HUES48 (cell line): ENCODE data around the gene RAD51B.
"Not testable (repeated sequence)": the region's sequence is repeated elsewhere in the genome, so short reads cannot be mapped to it uniquely, and the experiment has no call there.

Source experiments
- H3K27ac ChIP-seq: one replicate; pipeline ENCODE4 v1.7.0; 2013; ENCODE audit warnings: low read depth, low read length, inconsistent platforms
- H3K27me3 ChIP-seq: 2 replicates; pipeline ENCODE4 v1.6.1; 2013; ENCODE audit warnings: mild to moderate bottlenecking, low read length; ENCODE audit not compliant: control insufficient read depth, insufficient read depth
- H3K36me3 ChIP-seq: 2 replicates; pipeline ENCODE4 v1.6.1; 2013; ENCODE audit warnings: low read length; ENCODE audit not compliant: control insufficient read depth, insufficient read depth
- H3K4me1 ChIP-seq: 2 replicates; pipeline ENCODE4 v1.6.1; 2013; ENCODE audit warnings: mild to moderate bottlenecking, low read length; ENCODE audit not compliant: control insufficient read depth, insufficient read depth
- H3K4me3 ChIP-seq: 2 replicates; pipeline ENCODE4 v1.5.1; 2013; ENCODE audit warnings: mild to moderate bottlenecking, low read depth, low read length
- H3K9ac ChIP-seq: 2 replicates; pipeline ENCODE4 v1.6.1; 2013; ENCODE audit warnings: mild to moderate bottlenecking, low read depth, low read length, moderate library complexity
- H3K9me3 ChIP-seq: 2 replicates; pipeline ENCODE4 v1.6.1; 2013; ENCODE audit warnings: low read length; ENCODE audit not compliant: control insufficient read depth, insufficient read depth

RAD51B gene

GRCh38 chr14:68104518-68104917 is 284.9 kb downstream of the RAD51B start:
- peaks cover 21% of the 10 kb centered on the region; the same call in 1 of the 2 replicates for H3K9me3 ChIP-seq
- no peak overlapping the region for H3K27ac ChIP-seq
- peaks cover 26% of the 10 kb centered on the region for H3K4me1 ChIP-seq
- no peak overlapping the region for H3K4me3 ChIP-seq
- no peak overlapping the region for H3K9ac ChIP-seq
- H3K27me3 ChIP-seq, result no peaks in the 10 kb centered on the region
- H3K36me3 ChIP-seq, result no peaks in the 10 kb centered on the region

- no peaks in the 10 kb centered on the region for H3K27me3 ChIP-seq
- H3K4me3 ChIP-seq, result no peak overlapping the region
- peaks cover 26% of the 10 kb centered on the region for H3K4me1 ChIP-seq
- H3K9me3 ChIP-seq, result peaks cover 15% of the 10 kb centered on the region; the same call in 1 of the 2 replicates
- H3K27ac ChIP-seq, result no peak overlapping the region
- no peaks in the 10 kb centered on the region for H3K36me3 ChIP-seq
- no peak overlapping the region for H3K9ac ChIP-seq
Observed at GRCh38 chr14:68105816-68106215, 286.2 kb downstream of the RAD51B start.

- Histone ChIP-seq H3K27ac (no peak overlapping the region), H3K27me3 (no peaks in the 10 kb centered on the region), H3K9ac (no peak overlapping the region), H3K36me3 (no peaks in the 10 kb centered on the region), H3K4me1 (peaks cover 26% of the 10 kb centered on the region), H3K9me3 (peaks cover 9% of the 10 kb centered on the region; the same call in 1 of the 2 replicates), H3K4me3 (no peak overlapping the region)
Observed at GRCh38 chr14:68106456-68106855, 286.9 kb downstream of the RAD51B start.

- Histone ChIP-seq H3K9me3 (peaks cover 5% of the 10 kb centered on the region; the same call in 1 of the 2 replicates), H3K9ac (no peak overlapping the region), H3K4me1 (peaks cover 26% of the 10 kb centered on the region), H3K36me3 (no peaks in the 10 kb centered on the region), H3K4me3 (no peak overlapping the region), H3K27me3 (no peaks in the 10 kb centered on the region), H3K27ac (no peak overlapping the region)
Observed at GRCh38 chr14:68106905-68107304, 287.3 kb downstream of the RAD51B start.

- Histone ChIP-seq H3K27ac (no peak overlapping the region), H3K36me3 (no peaks in the 10 kb centered on the region), H3K27me3 (no peaks in the 10 kb centered on the region)
Observed at GRCh38 chr14:68109132-68109900, 289.7 kb downstream of the RAD51B start.

GRCh38 chr14:68111097-68111852 is 291.7 kb downstream of the RAD51B start:
- Histone ChIP-seq H3K4me1 (peaks cover 24% of the 10 kb centered on the region), H3K27me3 (no peaks in the 10 kb centered on the region), H3K4me3 (no peak overlapping the region), H3K9ac (no peak overlapping the region), H3K9me3 (no peaks in the 10 kb centered on the region), H3K27ac (no peak overlapping the region), H3K36me3 (no peaks in the 10 kb centered on the region)

More at GRCh38 chr14:68109132-68109900, 289.7 kb downstream of the RAD51B start:
- no peak overlapping the region for H3K4me3 ChIP-seq
- H3K9me3 ChIP-seq, result no peaks in the 10 kb centered on the region
- H3K9ac ChIP-seq, result no peak overlapping the region
- peaks cover 38% of the 10 kb centered on the region for H3K4me1 ChIP-seq

GRCh38 chr14:68111853-68112270 is 292.3 kb downstream of the RAD51B start:
- H3K9me3 ChIP-seq, result no peaks in the 10 kb centered on the region
- H3K27me3 ChIP-seq, result no peaks in the 10 kb centered on the region
- peaks cover 18% of the 10 kb centered on the region for H3K4me1 ChIP-seq
- H3K27ac ChIP-seq, result no peak overlapping the region
- H3K9ac ChIP-seq, result no peak overlapping the region
- no peak overlapping the region for H3K4me3 ChIP-seq
- H3K36me3 ChIP-seq, result no peaks in the 10 kb centered on the region

DNA sequence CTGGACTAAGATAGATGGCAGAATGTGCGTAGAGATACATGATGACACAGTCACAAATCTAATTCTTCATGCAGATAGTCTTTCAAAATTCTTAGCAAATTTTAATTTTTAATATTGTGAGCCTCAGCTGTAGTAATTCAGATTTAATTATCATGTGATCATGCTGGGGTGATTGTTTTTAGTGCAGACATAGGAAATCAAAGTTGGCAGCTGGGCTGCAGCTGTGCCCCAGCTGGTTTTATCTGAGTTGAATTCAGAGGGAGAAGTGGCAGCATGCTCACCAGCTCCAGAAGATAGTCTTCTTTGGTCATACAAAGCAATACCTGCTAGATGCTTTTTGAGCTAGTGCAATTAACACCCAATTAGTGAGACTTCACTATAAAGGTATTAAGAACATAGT is 292.9 kb downstream of the RAD51B start:
- Histone ChIP-seq H3K36me3 (no peaks in the 10 kb centered on the region), H3K4me3 (no peak overlapping the region), H3K27ac (no peak overlapping the region), H3K27me3 (no peaks in the 10 kb centered on the region), H3K9ac (no peak overlapping the region), H3K9me3 (no peaks in the 10 kb centered on the region), H3K4me1 (peaks cover 18% of the 10 kb centered on the region)

- no peak overlapping the region for H3K27ac ChIP-seq
- H3K36me3 ChIP-seq, result no peaks in the 10 kb centered on the region
- peaks cover 18% of the 10 kb centered on the region for H3K4me1 ChIP-seq
- no peaks in the 10 kb centered on the region for H3K9me3 ChIP-seq
- no peak overlapping the region for H3K9ac ChIP-seq
- H3K4me3 ChIP-seq, result no peak overlapping the region
- H3K27me3 ChIP-seq, result no peaks in the 10 kb centered on the region
Observed at GRCh38 chr14:68113343-68113930, 293.9 kb downstream of the RAD51B start.

DNA sequence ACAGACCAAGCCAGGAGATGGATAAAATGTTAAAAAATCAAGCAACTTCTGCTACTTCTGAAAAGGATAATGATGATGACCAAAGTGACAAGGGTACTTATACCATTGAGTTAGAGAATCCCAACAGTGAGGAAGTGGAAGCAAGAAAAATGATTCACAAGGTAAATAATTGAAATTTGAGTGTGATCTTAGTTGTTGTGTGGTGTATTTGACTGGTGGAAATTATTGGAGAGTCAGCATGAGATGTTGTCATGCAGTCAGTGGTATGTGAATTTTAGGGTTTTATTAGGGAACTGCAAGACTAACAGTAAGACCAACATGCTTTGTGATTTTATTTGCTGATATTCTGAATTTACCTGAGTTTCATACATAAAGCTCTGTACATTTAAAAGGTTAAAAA is 296.4 kb downstream of the RAD51B start:
- H3K4me1 ChIP-seq, result peaks cover 14% of the 10 kb centered on the region
- H3K9me3 ChIP-seq, H3K4me3 ChIP-seq, H3K27me3 ChIP-seq, H3K9ac ChIP-seq, H3K27ac ChIP-seq, H3K36me3 ChIP-seq: not testable (repeated sequence)

DNA sequence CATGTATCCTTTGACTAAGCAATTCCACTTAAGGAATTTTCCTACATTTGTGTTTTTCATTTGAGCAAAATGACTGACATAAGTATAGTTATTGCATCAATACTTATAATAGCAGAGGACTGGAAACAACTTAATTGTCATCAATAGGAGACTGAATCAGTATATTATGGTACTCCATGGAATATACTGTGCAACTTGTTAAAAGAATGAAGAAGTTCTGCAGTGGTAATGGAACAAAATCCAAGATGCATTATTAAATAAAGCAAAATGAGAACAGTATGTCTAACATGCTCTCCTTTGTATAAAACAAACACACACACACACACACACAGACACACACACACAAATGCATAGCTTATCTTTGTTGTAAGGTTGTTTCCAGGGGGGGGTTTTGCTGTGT is 303.1 kb downstream of the RAD51B start:
- Histone ChIP-seq H3K4me1 (peaks cover 9% of the 10 kb centered on the region; the same call in 1 of the 2 replicates), H3K36me3 (no peaks in the 10 kb centered on the region), H3K9me3 (no peaks in the 10 kb centered on the region; the same call in 1 of the 2 replicates), H3K4me3 (no peak overlapping the region), H3K9ac (no peak overlapping the region), H3K27ac (no peak overlapping the region), H3K27me3 (no peaks in the 10 kb centered on the region)
